ENCODE results near the gene TAF3. TPM values are rescaled to one million over a fixed set of nuclear protein-coding genes. Genes with fewer than 3 reads are reported as not detected.

Gene TAF3
- total and polyA plus RNA-seq, 12 donors, result 3.6 to 14.9 (median 11.0) TPM

DNA sequence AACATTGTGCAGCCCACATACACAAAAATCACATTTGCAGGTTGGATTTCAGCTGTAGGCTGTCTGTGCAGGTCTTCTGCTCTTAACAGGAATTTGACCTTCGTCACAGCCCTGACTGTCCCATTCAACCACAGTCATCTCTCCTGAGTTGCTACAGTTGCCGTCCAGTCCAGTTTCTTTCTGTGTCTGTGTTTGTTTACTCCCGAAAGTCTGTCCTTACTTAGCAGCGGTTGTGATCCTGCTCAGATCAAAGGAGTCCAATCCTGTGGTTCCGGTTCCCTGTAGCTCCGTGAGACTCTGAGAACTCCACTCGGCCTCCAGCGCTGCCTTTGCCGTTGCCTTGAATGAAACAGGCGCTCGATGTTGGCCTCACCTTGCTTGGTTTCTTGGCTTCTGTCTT lies 124.6 kb downstream of the TAF3 start:
- Histone ChIP-seq H3K36me3 (no peaks in the 10 kb centered on the region), H3K4me3 (no peak overlapping the region), H3K9me3 (peaks cover 0 to 17% (median 5%) of the 10 kb centered on the region in 11 donors), H3K27me3 (no peaks in the 10 kb centered on the region), H3K4me1 (peaks cover 0 to 14% (median 3%) of the 10 kb centered on the region in 9 donors), H3K27ac (no peak overlapping the region)
- intact Hi-C loops (cut with DNase I), result no loop called here
- no peak for ATAC-seq
- DNase-seq, result no peak
- 93 to 96% methylated on average over 11 of the region's 11 CpGs for WGBS, 2 donors
- TF ChIP-seq, protein P1, sequence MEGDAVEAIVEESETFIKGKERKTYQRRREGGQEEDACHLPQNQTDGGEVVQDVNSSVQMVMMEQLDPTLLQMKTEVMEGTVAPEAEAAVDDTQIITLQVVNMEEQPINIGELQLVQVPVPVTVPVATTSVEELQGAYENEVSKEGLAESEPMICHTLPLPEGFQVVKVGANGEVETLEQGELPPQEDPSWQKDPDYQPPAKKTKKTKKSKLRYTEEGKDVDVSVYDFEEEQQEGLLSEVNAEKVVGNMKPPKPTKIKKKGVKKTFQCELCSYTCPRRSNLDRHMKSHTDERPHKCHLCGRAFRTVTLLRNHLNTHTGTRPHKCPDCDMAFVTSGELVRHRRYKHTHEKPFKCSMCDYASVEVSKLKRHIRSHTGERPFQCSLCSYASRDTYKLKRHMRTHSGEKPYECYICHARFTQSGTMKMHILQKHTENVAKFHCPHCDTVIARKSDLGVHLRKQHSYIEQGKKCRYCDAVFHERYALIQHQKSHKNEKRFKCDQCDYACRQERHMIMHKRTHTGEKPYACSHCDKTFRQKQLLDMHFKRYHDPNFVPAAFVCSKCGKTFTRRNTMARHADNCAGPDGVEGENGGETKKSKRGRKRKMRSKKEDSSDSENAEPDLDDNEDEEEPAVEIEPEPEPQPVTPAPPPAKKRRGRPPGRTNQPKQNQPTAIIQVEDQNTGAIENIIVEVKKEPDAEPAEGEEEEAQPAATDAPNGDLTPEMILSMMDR (IDR thresholded peaks at IDR 0.05), result no peak

DNA sequence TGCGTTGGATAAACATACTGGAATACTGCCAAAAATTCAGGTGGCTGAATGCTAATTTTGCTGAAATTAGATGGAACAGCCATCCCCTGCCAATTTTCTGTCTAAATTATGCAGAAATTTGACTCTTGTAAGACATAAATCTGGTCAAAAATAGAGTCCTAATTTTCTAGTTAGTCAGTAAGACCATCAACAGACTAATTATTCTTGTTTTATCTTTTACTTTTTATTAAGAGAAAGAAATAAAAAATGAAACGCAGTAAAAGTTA lies 125.8 kb downstream of the TAF3 start:
- no peaks in the 10 kb centered on the region for H3K27me3 ChIP-seq
- TF ChIP-seq, protein P1 (IDR thresholded peaks at IDR 0.05), result no peak

GRCh38 chr10:7944537-7944936 lies 126.2 kb downstream of the TAF3 start:
- Histone ChIP-seq H3K4me3 (no peak overlapping the region), H3K27me3 (no peaks in the 10 kb centered on the region), H3K9me3 (peaks cover 0 to 9% (median 0%) of the 10 kb centered on the region in 11 donors), H3K36me3 (no peaks in the 10 kb centered on the region), H3K27ac (no peak overlapping the region), H3K4me1 (peaks cover 0 to 14% (median 3%) of the 10 kb centered on the region in 9 donors)
- ATAC-seq (no peak), DNase-seq (no peak)
- TF ChIP-seq, protein P1 (IDR thresholded peaks at IDR 0.05), result no peak
- intact Hi-C loops (cut with DNase I), result no loop called here

More for the DNA sequence above, 125.8 kb downstream of the TAF3 start:
- Histone ChIP-seq H3K27ac (no peak overlapping the region), H3K4me3 (no peak overlapping the region), H3K36me3 (no peaks in the 10 kb centered on the region), H3K4me1 (peaks cover 0 to 14% (median 3%) of the 10 kb centered on the region in 9 donors), H3K9me3 (peaks cover 0 to 11% (median 4%) of the 10 kb centered on the region in 11 donors)
- WGBS, 2 donors, result 64 to 67% methylated on average over 2 of the region's 2 CpGs
- no peak for ATAC-seq
- intact Hi-C loops (cut with DNase I), result no loop called here
- DNase-seq, result no peak

DNA sequence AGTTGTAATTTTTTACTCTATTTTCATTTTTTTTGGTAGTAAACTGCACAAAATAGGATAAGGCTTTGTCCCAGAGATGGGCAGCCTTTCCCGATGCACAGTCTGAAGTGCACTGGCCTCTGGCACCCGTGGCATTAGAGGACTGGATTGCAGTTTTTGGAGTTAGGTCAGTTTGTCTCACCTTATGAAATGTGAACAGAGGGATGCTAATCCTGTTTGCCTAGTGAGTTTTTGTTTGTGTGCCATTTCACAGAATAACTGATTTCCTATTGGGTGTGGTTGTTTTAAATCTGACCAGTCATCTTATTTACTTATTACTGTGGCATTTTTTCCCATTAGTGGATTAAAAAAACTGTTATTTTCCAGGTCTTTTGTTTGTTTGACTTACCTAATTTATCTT lies 126.7 kb downstream of the TAF3 start:
- no peak for DNase-seq
- TF ChIP-seq, protein P1 (IDR thresholded peaks at IDR 0.05), result no peak
- H3K4me3 ChIP-seq, result no peak overlapping the region
- intact Hi-C loops (cut with DNase I), result no loop called here
- peaks cover 0 to 14% (median 3%) of the 10 kb centered on the region in 9 donors for H3K4me1 ChIP-seq
- peaks cover 0 to 4% (median 0%) of the 10 kb centered on the region in 11 donors for H3K9me3 ChIP-seq
- no peaks in the 10 kb centered on the region for H3K36me3 ChIP-seq
- no peak overlapping the region for H3K27ac ChIP-seq
- no peaks in the 10 kb centered on the region for H3K27me3 ChIP-seq
- 95 to 96% methylated on average over 2 of the region's 2 CpGs for WGBS, 2 donors
- no peak for ATAC-seq

Data from heart right ventricle (tissue), 16 donors.